ENCODE data around the gene KLHL40. TPM values are rescaled to one million over a fixed set of nuclear protein-coding genes. Genes with fewer than 3 reads are reported as not detected.

Gene KLHL40
- total and polyA plus RNA-seq, 2 donors (not counting 3 experiments of a cell fraction or from before 2014, with no cell fraction given) = not detected

DNA sequence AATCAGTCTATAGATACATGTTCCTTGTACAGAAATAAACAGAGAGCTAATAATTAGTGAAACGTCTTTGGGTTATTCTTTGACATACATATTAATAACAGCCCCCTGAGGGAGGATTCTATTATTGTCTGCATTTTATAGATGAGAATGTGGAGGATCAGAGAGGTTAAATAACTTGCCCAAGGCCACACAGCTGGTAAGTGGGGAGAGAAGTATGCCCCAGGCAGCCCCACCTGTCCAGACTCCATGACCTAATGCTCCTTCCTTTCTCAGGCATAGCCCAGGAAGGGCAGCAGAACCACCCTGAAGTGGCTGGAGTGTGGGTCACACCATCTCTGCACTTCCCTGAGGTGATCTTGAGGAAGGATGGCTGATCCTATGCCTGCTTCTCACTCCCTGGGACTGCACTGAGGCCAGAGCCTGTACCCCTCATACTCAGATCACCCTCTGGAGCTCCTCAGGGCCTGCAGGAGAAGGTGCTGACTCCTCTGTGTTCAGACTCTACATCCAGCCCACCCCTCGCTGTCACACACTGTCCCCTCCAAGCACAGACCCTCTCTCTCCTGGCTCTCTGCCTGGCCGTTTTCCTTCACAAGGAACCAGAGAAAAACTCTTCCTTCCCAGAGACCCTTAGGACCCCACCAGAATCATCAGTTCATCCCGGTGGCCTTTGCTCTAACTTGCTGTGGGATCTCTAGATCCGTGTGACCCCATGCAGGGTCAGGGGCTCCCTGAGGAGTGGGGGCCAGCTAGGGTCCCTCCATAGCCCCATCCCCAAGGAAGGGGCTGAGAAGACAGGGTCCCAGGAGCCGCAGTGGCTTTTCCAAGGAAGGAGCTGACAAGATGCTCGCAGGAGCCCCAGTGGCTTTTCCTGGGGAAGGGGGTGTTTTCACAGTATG is 21.6 kb downstream of the KLHL40 start:
- Histone ChIP-seq H3K9me1 (replicated peaks; ENCODE audit: control insufficient read depth, extremely low read depth, insufficient read depth, low read length) (no peaks in the 10 kb centered on the region), H3K27ac (ENCODE audit: insufficient read depth, low read depth, low read length) (no peak overlapping the region), H4K20me1 (replicated peaks; ENCODE audit: control insufficient read depth, extremely low read depth, insufficient read depth, low read length) (no peaks in the 10 kb centered on the region), H3K36me3 (ENCODE audit: control insufficient read depth in 2 of 2, extremely low read depth in 1 of 2, insufficient read depth in 2 of 2, low read length in 2 of 2) (no peaks in the 10 kb centered on the region), H3K4me1 (ENCODE audit: control insufficient read depth, extremely low read depth, insufficient read depth, low read length) (no peaks in the 10 kb centered on the region), H3K79me2 (ENCODE audit: control insufficient read depth, insufficient read depth, low read length) (no peaks in the 10 kb centered on the region), H3K9me3 (replicated peaks; ENCODE audit: control insufficient read depth, insufficient read depth, low read length) (no peaks in the 10 kb centered on the region), H3K4me3 (replicated peaks in 1 of 3; ENCODE audit: insufficient read depth in 1 of 3, low read depth in 1 of 3, low read length in 3 of 3) (no peak overlapping the region), H3K27me3 (ENCODE audit: control insufficient read depth in 2 of 2, insufficient read depth in 2 of 2, low read length in 2 of 2) (no peaks in the 10 kb centered on the region), H3K4me2 (ENCODE audit: insufficient read depth, low read length) (no peak overlapping the region), H2AFZ (ENCODE audit: low read depth, low read length) (no peak overlapping the region), H3K9ac (replicated peaks; ENCODE audit: extremely low read depth, insufficient read depth, low read length) (no peak overlapping the region)
- no peak for DNase-seq (ENCODE audit: low read depth, low spot score)
- intact Hi-C loops (cut with micrococcal nuclease) (no loop called here), dilution Hi-C loops (cut with MboI; ENCODE audit: extremely low pct_ligation_motif_present, low sequenced_read_pairs) (no loop called here)
- no peak for FAIRE-seq
- POLR2A ChIA-PET = no interaction called here
- no TSS peak for BruUV-seq (replicated peaks)
- CTCF ChIA-PET = no interaction called here
- TF ChIP-seq CTCF (IDR thresholded peaks at IDR 0.05; ENCODE audit: extremely low read depth in 1 of 2, insufficient read depth in 1 of 2, low read depth in 1 of 2, low read length in 2 of 2) (no peak), MAX (IDR thresholded peaks at IDR 0.05; ENCODE audit: insufficient read depth, insufficient read length) (no peak), POLR2A (IDR thresholded peaks at IDR 0.05; ENCODE audit: low read depth, low read length) (no peak), FOS (IDR thresholded peaks at IDR 0.05; ENCODE audit: borderline replicate concordance, insufficient read depth, low read length) (no peak), EZH2 (IDR thresholded peaks at IDR 0.05; ENCODE audit: borderline replicate concordance, low read depth, low read length, severe bottlenecking) (no peak), MYC (IDR thresholded peaks at IDR 0.05; ENCODE audit: low read depth, low read length) (no peak), POLR2AphosphoS5 (IDR thresholded peaks at IDR 0.05; ENCODE audit: insufficient read depth, low read depth, low read length) (no peak), GATA2 (IDR thresholded peaks at IDR 0.05; ENCODE audit: insufficient read depth, insufficient read length, low read depth, low read length) (no peak), JUN (IDR thresholded peaks at IDR 0.05; ENCODE audit: borderline replicate concordance, insufficient read depth, insufficient read length, low read depth) (no peak)
